MM.1S (cell line): ENCODE measurements around the gene PIGU.

Experiments
- EZH2 ChIP-seq: fragments of 300-600 bp; sonication (generic); optimal IDR thresholded peaks from 2 replicates; pipeline ENCODE3; 2017; ENCODE audit warnings: low read depth, mild to moderate bottlenecking, antibody characterized with exemption, low read length, mixed read lengths
- TF ChIP-seq, protein P1 (sequence below): fragments of 300-600 bp; sonication (generic); IDR thresholded peaks from 2 replicates; pipeline ENCODE4 v1.5.1; 2016; ENCODE audit warnings: antibody characterized with exemption, low read length, mixed read lengths

DNA sequence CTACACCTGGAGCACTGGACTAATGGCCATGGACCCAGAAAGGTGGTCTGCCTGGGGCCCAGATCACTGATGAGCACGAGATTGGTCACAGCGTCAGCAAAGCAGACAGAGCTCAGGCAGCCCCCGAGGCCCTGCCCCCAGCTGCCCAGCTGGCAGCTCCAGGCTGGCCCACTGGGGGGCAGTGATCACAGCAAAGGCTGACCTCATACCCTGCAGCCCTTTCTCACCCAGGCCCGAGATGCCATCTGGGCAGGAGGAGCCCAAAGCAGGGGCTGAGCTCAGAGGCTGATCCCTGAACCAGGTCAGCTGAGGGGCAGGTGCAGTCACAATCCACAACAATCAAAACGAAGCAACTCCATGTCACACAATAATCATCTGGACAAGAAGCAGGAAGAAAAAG is 114.3 kb downstream of the PIGU start:
- TF ChIP-seq, protein P1, sequence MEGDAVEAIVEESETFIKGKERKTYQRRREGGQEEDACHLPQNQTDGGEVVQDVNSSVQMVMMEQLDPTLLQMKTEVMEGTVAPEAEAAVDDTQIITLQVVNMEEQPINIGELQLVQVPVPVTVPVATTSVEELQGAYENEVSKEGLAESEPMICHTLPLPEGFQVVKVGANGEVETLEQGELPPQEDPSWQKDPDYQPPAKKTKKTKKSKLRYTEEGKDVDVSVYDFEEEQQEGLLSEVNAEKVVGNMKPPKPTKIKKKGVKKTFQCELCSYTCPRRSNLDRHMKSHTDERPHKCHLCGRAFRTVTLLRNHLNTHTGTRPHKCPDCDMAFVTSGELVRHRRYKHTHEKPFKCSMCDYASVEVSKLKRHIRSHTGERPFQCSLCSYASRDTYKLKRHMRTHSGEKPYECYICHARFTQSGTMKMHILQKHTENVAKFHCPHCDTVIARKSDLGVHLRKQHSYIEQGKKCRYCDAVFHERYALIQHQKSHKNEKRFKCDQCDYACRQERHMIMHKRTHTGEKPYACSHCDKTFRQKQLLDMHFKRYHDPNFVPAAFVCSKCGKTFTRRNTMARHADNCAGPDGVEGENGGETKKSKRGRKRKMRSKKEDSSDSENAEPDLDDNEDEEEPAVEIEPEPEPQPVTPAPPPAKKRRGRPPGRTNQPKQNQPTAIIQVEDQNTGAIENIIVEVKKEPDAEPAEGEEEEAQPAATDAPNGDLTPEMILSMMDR = peak; percentile 40
- TF ChIP-seq EZH2 = no peak
